GM15510 (cell line): ENCODE measurements around the gene CCDC9B.

Experiments used
- POLR2A ChIP-seq: IDR thresholded peaks from 3 replicates; pipeline ENCODE4 v1.6.1; 2011; ENCODE audit warnings: borderline replicate concordance; ENCODE audit not compliant: insufficient read length; ENCODE audit errors: extremely low read depth

The CCDC9B gene

DNA sequence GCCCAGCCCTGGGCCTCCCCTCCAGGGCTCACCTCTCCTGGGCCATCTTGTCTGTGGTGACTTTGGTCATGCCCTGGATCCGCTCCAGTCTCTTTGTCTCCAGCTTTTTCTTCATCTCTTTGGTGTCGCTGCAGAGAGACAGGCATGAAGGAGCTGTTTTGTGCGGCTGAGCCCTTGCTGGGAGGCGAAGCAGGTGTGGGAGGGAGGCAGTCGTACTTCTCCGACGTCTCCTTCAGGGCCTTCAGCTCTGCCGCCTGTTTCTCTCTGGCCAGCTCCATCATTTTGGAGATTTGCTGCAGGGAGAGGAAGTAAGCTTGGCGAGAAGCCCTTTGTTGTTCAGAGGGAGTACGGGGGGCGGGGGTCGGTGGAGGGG lies 50.2 kb downstream of the CCDC9B start:
- no peak for TF ChIP-seq POLR2A

DNA sequence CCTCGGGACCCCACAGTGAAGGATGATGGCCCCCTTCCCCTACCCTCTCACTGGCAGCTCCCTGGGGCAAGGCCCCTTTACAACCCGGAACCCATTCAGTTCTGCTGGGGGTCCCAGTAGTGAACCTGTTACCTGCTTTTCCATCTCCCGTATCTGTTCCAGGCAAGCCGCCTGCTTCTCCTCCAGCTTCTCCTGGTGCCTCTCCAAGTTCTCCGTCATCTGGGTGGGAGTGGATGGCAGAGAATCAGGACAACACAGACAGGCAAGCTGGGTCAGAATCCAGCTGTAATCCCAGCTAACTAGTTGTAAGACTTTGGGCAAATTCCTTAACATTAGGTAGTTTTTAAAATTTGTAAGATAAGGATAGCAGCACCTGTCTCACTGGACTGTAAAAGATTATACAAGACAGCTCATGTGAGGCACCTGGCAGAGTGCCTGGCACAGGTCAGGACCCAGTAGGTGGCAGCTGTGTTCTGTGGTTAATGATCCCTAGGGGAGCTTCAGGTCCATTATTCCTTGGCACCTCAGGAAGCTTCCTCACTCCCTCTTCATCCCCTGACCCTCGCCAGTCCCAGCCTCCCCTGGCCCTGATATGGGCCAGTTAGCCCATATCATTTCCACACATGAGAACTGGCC lies 51.5 kb downstream of the CCDC9B start:
- TF ChIP-seq POLR2A = no peak

DNA sequence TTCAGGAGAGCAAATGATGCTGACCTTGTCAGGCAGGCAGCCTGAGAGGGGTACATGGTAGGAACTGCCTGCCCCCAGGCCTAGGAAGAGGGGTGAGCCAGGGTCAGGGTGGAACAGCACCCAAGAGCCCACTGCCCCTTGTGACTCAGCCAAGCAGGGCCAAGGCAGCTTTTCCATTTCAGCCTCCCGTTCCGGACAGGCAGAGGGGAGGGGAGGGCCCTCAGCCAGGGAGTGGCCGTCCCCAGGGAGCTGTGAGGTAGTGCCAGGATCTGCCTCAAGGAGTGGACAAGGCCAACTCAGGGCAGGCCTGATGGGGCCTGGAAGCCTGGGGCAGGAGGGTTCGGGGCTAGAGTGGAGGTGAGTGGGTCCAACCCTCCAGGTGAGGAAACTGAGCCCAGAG lies 52.8 kb downstream of the CCDC9B start:
- TF ChIP-seq POLR2A = no peak

DNA sequence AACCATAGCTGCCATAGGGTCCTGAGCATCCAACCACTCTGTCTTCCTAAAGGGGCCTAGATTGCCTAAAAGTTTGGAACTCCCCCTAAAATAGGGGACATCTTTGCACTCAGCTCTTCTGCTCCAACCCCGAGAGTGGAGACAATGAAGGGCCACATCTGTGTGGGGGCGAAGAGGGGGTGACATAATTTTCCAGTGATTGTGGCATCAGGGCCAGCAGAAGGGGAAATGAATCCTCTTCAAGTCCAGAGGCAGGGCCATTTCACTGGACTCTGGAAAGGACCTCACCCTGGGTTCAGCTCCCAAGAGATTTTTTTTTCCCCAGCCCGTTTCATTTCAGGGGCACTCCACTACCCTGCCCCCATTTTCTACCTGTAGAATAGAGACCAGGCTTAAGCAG lies 53.2 kb downstream of the CCDC9B start:
- no peak for TF ChIP-seq POLR2A

DNA sequence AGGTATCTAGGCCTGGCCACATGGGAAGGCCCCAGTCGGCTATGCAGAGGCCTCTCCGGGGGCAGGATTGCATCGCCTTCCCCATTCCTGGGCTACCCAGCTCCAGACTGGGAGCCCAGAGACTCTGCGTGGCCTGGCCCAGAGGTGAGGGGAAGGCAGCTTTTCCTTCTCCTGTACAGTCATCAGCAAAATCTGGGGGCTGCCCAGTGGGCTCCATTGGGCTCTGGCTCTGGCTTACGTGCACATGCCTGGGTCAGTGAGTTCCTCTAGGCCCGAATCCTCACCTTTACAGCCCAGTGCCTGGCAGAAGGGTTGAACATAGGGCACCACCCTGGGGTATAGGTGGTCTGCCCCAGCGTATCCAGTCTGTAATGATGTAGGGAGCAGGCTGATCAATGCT lies 53.9 kb downstream of the CCDC9B start:
- TF ChIP-seq POLR2A = no peak

DNA sequence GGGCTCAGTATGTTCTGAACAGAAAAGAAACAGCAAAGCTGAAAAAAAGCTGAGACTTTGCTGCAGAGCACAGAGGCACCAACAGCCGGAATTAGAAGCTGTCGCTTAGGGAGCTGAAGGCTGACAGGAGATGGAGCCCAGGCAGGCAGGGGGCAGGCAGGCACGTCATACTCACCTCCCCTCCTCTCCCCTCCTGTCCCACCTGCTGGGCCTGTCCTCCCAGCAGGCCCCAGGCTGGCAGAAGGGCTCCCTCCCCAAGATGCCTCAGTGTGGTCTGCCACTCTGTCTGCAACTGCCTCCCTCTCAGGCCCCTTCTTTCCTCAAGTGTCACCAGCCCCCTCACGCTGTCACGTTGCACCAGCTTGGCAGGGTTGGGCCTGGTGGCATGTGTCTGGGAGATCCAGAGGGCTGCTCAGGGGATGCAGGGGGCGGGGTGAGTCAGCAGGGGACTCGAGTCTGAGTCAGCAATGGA lies 54.6 kb downstream of the CCDC9B start:
- no peak for TF ChIP-seq POLR2A

DNA sequence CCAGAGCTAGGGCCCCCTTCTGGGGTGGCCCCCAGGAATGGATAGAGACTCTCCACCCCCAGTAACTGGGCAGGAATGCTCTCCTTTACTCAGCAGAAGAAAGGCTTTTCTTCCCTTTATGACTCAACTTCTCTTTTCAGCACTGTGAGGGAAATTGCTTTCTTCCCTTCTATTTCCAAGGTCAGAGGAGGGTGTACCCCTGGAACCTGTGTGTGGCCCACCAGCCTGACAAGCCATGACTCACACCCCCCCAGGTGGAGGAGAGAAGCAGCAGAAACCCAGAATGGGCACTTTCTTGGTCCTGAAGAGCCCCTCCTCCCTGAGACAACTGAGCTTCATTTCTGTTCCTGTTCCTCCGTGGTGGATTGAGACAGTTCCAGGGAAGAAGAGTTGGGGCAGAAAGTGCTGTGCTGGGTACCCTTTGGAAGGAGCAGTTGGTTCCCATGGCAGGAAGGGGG lies 55.2 kb downstream of the CCDC9B start:
- no peak for TF ChIP-seq POLR2A

DNA sequence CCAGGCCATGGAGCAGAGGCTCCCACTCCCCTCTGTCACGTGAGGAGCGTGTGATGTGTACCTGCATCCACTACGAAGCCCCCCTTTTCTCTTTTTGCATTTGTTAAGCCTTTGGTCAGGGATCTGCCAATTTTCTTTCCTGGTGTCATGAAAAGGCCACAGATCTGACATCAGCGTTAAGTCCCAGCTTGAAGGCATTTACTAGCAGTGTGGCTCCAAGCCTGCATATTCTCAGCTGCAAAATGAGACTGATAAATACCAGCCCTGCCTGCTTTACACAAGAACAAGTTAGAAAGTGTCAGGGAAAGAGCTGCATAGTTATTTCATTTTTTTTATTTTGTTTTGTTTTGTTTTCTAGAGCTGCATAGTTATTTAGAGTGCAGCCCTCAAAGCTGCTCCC lies 55.6 kb downstream of the CCDC9B start:
- TF ChIP-seq POLR2A = no peak

DNA sequence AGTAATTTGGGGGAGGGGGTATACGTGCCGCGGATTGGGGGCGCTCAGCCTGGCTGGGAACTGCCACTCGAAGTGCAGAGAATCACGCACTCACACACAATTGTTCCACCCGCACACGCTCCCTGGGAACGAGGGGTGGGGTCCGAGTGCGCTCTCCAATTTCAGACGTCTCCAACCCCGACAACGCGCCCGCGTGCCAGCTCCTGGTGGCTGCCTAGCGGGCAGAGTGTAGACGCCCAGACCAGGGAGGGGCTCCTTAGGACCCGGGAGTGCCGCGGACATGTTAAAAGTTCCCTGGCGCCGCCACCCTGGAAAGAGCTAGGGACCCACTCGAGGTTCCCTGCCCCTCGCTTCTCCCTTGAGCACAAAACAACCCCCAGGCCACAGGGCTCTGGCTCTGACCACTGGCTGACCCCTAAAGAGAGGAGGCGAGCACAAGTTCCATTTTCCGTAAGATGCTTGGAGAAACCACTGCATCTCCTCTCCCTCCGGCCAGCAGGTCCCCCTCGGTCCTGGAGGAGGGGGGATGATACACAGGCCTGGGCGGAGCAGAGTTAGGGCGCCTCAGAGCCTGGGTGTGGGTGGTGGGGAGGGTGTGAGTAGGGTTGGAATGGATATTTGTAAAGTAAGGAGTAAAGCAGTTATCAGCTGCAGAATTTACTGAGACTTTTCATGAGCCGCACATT lies 57.0 kb downstream of the CCDC9B start:
- TF ChIP-seq POLR2A = no peak

DNA sequence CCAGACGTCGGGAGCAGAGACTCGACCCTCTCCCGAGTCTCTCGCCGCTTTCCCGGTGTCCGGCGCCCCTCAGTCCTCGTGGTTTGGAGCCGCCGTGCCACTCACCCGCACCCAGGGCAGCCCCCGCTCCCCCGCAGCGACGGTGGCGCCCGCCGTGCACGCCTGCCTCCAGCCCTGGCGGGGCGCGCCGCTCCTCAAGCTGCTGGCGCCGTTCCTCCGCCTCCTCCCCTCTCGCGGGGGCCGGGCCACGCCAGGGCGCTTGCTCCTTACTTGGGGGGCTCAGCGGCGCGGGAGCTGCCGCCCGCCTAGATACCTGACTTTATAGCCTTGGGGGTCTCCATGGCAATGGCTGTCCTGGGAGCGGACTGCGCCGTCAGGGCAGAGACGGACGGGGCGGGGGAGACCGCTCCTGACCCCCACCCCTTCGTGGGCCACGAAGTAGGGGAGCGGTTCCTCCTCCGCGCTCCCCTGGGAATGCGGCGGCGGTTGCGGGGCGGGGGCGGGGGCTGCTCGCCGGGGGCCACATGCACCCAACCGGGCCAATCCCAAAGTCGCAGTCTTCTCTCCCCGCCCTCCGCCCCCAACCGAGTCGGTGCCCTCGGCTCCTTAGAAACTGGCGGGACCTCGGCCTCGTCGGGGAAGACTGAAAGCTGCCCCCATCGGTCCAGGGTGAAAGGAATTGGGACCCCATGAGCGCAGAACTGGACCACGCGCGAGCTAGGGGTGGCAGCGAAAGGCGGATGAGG lies 57.7 kb downstream of the CCDC9B start, which contains the start of gene ANKRD63:
TSS of gene ANKRD63 (minus strand) at position 196 of the 746 bp plus-strand sequence. CDS start 478 bp downstream, outside the sequence.
- TF ChIP-seq POLR2A = no peak

DNA sequence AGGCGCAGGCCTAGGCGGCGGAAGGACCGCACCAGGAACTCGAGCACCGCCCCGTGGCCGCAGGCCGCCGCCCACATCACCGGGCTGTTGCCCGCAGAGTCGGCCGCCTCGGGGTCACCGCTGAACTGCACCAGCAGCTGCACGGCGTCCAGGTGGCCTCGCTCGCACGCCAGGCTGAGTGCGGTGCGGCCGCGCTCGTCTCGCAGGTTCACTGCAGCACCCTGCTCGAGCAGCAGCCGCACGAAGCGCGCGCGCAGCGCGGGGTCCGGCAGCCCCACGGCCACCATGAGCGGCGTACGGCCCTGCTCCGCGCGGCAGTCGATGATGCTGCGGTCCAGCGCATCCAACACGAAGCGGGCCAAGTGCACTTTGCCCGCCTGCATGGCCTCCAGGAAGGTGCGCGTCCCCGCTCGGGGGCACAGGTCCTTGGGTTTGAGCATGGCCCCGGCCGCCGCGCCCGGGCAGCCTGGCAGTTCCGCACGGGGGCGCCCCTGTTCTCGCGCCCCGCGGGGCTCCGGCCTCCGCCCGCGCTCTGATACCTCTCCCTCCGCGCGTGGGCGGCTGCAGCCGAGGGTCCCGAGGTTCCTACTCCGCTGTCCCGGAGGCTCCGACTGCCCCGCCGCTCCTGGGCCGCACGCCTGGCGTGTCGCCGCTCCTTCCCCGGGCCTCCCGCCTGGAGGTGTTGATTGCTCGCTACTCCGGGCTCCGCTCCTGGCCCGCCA lies 58.4 kb downstream of the CCDC9B start:
- no peak for TF ChIP-seq POLR2A

DNA sequence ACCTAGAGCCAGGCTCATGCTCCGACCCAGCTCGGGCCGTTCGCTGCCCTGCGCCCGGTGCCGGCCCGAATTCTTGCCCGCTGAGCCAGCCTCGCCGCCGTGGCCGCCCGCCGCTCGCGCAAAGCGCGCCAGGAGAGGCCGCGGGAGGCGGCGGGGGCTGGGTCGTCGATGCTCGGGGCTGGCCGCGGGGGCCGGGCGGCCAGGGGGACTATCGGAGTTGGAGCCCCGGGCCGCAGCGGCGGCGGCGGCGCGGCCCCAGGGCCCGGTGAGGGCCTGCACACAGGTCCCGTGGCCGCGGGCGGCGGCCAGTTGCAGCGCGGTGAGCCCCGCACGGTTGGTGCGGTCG lies 59.0 kb downstream of the CCDC9B start:
- no peak for TF ChIP-seq POLR2A
